Measurements from ENCODE around the gene TMEM163.
"Not testable (repeated sequence)": the region's sequence is repeated elsewhere in the genome, so short reads cannot be mapped to it uniquely, and the experiment has no call there.

Gene TMEM163

GRCh38 chr2:134491022-134491421 is 227.8 kb downstream of the TMEM163 start:
- DNase-seq (ENCODE audit: low read depth in 2 of 2), result no peak

GRCh38 chr2:134490559-134490958 is 228.2 kb downstream of the TMEM163 start:
- DNase-seq (ENCODE audit: low read depth in 2 of 2), result no peak

- no peak for DNase-seq (ENCODE audit: low read depth in 2 of 2)
Observed at GRCh38 chr2:134489732-134490384, 228.9 kb downstream of the TMEM163 start.

GRCh38 chr2:134482766-134483340 is 235.9 kb downstream of the TMEM163 start:
- no peak for DNase-seq (ENCODE audit: low read depth in 2 of 2)

GRCh38 chr2:134482131-134482723 is 236.6 kb downstream of the TMEM163 start:
- no peak for DNase-seq (ENCODE audit: low read depth in 2 of 2)

GRCh38 chr2:134479696-134480330 is 239.0 kb downstream of the TMEM163 start:
- DNase-seq (ENCODE audit: low read depth in 2 of 2), result no peak

GRCh38 chr2:134476982-134477381 is 241.8 kb downstream of the TMEM163 start:
- DNase-seq (ENCODE audit: low read depth in 2 of 2), result not testable (repeated sequence)

GRCh38 chr2:134470561-134471168 is 248.1 kb downstream of the TMEM163 start:
- no peak for DNase-seq (ENCODE audit: low read depth in 2 of 2)

GRCh38 chr2:134469516-134470115 is 249.2 kb downstream of the TMEM163 start:
- no peak for DNase-seq (ENCODE audit: low read depth in 2 of 2)

GRCh38 chr2:134468776-134469175 is 250.0 kb downstream of the TMEM163 start:
- no peak for DNase-seq (ENCODE audit: low read depth in 2 of 2)

GRCh38 chr2:134468164-134468563 is 250.6 kb downstream of the TMEM163 start:
- no peak for DNase-seq (ENCODE audit: low read depth in 2 of 2)

- DNase-seq (ENCODE audit: low read depth in 2 of 2), result no peak
Observed at GRCh38 chr2:134466141-134466540, 252.7 kb downstream of the TMEM163 start.

GRCh38 chr2:134465228-134466105 is 253.3 kb downstream of the TMEM163 start:
- no peak for DNase-seq (ENCODE audit: low read depth in 2 of 2)

- no peak for DNase-seq (ENCODE audit: low read depth in 2 of 2)
Observed at GRCh38 chr2:134463699-134464022, 255.1 kb downstream of the TMEM163 start.

- DNase-seq (ENCODE audit: low read depth in 2 of 2), result no peak
Observed at GRCh38 chr2:134462791-134463698, 255.8 kb downstream of the TMEM163 start.

- no peak for DNase-seq (ENCODE audit: low read depth in 2 of 2)
Observed at GRCh38 chr2:134462275-134462674, 256.5 kb downstream of the TMEM163 start.

- no peak for DNase-seq (ENCODE audit: low read depth in 2 of 2)
Observed at GRCh38 chr2:134461511-134461910, 257.3 kb downstream of the TMEM163 start.

- peak in 1 of 2 donors; percentile 4 for DNase-seq (ENCODE audit: low read depth in 2 of 2)
Observed at GRCh38 chr2:134460583-134460998, 258.2 kb downstream of the TMEM163 start.

GRCh38 chr2:134459706-134460406 is 258.9 kb downstream of the TMEM163 start:
- DNase-seq (ENCODE audit: low read depth in 2 of 2), result no peak

Data from stimulated activated CD8-positive, alpha-beta memory T cell treated with anti-CD3 and anti-CD28 coated beads, Interleukin-7, amount 100 ng/mL, for 4 hours (primary cell).